Measurements from ENCODE around the gene MPHOSPH10.
"Not testable (repeated sequence)": the region's sequence is repeated elsewhere in the genome, so short reads cannot be mapped to it uniquely, and the experiment has no call there.

MPHOSPH10 gene

GRCh38 chr2:71122387-71123298 is 7.8 kb upstream of the MPHOSPH10 start:
- DNase-seq (ENCODE audit: low read depth) = no peak

- DNase-seq (ENCODE audit: low read depth) = no peak
Measured at GRCh38 chr2:71125506-71126294, 4.7 kb upstream of the MPHOSPH10 start.

DNA sequence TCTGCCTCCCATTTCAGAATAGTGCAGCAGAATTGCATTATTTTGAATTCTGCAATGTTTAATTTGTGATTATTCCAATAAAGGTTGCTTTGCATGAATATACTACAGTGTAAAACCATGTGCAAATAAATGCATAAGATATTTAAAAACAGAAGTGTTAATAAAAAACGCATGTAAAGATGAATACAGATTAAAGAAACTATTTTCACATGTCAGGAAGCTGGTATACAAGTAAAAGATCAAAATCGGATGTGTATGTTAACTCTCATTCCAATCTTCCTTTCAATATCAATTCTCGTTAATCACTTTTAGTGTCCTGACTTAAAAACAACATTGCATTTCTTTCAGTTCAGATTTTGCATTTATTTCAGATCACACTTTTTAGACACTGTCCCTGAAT is 3.5 kb upstream of the MPHOSPH10 start:
- DNase-seq (ENCODE audit: low read depth) = no peak

GRCh38 chr2:71129114-71129901 is 1.1 kb upstream of the MPHOSPH10 start:
- no peak for DNase-seq (ENCODE audit: low read depth)

DNA sequence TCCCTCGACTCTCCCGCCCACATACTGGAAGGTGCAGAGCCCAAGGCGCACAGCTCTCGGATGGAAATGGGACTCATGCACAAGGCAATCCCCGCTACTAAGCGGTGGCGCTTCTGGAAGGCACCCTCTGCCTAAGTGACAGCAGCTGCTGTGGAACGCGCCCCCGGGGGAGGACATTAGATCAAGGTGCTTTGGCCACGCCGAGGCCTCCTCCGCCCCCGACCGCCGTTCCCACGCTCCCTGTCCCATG is 607 bp upstream of the MPHOSPH10 start:
- peak; percentile 42 for DNase-seq (ENCODE audit: low read depth)

- no peak for DNase-seq (ENCODE audit: low read depth)
Measured at GRCh38 chr2:71130905-71131244, 441 bp downstream of the MPHOSPH10 start.

DNA sequence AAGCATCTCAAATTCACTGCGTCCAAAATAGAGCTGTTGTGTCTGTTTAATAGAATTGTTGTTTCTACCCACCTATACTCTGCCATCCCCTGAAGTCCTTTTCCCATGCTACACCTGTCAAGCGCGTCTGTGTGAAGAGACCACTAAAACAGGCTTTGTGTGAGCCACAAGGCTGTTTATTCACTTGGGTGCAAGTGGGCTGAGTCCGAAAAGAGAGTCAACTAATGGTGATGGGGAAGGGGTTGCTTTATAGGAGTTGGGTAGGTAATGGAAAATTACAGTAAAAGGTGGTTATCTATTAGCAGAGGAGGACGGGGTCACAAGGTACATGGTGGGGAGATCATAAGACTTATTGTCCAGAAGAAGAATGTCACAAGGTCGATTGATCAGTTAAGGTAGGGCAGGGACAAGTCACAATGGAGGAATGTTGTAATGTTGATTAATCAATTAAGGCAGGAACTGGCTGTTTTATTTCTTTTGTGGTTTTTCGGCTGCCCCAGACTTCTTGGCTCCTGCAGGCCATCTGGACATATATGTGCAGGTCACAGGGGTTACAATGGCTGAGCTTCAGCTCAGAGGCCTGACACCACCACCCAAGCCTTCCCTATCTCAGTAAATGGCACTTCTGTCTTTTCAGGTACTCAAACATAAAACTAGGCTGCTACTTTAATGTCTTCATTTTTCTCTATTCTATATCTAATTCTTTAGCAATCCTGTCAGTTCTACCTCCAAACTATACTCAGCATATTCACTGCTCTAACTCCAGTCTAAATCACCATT is 1.1 kb downstream of the MPHOSPH10 start:
- not testable (repeated sequence) for DNase-seq (ENCODE audit: low read depth)

DNA sequence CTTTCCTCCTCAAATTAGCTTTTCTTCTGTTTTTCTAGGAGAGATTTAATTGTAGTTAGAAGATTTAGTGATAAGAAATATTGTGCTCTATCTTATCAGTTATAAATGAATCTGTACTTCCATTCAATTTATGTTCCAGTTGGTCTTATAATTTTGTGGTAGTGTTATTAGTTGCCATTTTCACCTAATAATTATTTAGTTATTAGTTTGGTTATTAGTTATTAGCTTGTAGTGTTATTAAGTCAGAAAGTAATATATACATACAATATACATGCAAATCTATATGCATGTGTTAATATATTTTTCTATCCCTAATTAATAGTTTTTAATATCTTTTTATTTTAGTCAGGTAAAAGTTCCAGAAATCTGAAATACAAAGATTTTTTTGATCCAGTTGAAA is 3.2 kb downstream of the MPHOSPH10 start:
- DNase-seq (ENCODE audit: low read depth) = no peak

DNA sequence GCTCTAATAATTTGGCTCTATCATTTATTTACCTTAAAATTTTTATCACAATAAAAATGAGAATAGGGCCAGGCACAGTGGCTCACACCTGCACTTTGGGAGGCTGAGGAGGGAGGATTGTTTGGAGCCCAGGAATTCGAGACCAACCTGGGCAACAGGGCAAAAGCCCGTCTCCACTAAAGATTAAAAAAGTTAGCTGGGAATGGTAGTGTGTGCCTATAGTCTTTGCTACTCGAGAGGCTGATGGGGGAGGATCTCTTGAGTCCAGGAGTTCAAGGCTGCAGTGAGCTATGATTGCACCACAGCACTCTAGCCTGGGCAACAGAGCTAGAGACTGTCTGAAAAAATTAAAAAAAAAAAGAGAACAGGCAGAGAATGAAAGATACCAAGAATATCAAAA is 5.7 kb downstream of the MPHOSPH10 start:
- no peak for DNase-seq (ENCODE audit: low read depth)

GRCh38 chr2:71143782-71144181 is 13.3 kb downstream of the MPHOSPH10 start:
- no peak for DNase-seq (ENCODE audit: low read depth)

DNA sequence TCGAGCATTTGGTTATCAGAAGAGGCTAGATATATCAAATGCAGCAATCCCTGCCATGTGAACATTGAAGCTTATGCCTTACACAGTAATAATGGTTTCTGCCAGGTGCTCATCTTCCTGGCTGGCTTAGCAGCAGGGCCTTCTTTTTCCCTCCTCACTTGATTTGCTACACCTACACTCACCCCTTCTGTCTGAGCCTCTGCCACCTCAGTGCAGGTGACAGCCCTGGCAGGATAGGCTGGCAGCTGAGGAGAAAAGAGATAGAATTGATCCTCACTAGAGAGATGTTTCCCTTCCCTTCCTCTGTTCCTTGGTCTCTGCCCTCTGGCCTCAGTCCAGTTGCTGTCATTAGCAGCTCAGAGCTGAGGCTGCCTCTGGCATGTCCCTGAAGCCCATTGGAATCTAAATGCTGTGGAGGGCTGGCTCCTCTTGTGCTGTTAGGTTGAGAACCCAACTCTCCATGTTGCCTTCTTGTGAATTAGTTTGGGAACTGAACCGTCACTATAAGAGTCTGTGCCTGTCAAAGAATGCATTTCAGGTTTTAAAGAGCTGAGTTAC is 18.2 kb downstream of the MPHOSPH10 start:
- no peak for DNase-seq (ENCODE audit: low read depth)

DNA sequence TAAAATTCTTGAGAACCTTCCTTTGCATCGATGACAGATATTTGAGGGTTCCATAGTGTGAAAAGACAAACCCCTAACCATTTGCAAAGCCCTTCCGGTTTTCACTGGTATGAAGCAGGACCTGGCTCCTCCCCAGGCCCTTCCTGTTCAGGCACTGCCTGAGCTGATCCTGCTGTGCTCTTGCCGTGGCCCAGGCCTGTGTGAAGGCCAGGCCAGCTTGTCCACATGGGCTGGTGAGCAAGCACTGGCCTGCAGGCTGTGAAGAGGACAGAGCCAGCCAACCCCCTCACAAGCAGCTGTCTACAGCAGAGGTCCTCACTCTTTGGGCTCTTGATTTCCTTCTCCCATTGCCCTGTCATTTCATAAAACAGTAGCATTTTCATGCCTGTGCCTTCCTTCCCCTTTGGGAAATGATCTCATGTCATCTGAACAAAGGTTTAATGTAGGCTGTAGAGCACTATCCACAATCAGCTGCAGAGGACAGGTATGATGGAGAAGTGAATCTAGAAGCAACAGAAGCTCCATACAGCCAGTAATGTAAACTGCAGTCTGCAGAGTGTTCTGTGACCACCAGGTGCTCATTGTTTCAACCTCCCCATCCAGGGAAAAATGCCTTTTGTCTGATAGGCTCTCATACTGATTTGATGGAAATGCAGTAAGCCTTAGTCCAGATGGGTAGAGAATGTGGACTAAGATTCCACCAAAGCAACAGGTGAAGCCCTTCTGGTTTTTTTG is 19.8 kb downstream of the MPHOSPH10 start:
- DNase-seq (ENCODE audit: low read depth) = no peak

GRCh38 chr2:71151620-71152019 is 21.2 kb downstream of the MPHOSPH10 start:
- no peak for DNase-seq (ENCODE audit: low read depth)

DNA sequence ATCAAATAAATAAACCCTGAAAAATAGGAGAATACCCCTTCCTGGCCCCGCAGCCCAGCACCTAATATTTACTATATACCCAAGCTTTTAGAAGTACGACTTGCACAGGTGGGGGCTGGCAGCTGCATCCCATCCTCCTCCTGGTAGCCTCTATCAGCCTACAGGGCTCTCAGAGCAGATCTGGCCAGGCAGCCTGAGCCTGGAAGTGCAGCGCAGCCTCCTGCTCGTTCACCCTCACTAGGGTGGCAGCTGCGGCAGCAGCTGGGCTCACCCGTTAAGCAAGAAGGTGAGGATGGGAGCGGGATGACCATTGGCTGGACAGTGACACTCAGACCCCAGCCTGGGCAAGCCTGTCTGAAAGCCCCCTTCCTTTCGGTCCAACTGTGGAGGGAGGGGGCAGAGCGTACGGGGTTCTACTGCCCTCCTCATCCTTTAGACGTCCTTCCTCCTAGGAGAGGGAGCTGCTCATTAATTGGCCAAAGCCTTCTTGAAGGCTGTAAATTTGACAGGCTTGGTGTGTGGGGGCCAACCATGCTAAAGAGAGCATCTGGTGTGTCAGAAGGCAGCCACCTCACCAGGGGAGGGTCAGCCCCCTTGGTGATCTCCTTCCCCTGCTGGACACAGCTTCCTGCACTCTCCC is 23.3 kb downstream of the MPHOSPH10 start:
- DNase-seq (ENCODE audit: low read depth) = no peak

DNA sequence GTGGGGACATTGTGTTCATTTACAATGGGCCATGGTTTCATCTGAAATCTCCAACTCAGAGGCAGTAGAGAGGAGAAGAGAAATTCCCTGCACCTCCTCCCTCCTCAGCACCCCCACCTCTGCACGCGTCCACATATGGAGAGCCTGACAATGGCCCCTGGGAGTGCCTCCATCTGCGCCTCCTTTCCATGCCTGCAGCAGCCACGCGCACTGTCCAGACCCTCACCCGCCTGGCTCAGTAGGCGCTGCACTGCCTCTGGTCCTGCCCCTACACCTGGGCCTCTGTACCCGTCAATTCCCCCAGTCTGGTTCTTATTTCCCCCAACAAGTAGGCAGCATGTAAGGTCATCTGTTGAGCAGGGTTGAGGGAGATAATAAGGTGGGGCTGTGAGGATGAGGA is 23.8 kb downstream of the MPHOSPH10 start:
- DNase-seq (ENCODE audit: low read depth) = no peak

GRCh38 chr2:71154798-71155197 is 24.4 kb downstream of the MPHOSPH10 start:
- no peak for DNase-seq (ENCODE audit: low read depth)

DNA sequence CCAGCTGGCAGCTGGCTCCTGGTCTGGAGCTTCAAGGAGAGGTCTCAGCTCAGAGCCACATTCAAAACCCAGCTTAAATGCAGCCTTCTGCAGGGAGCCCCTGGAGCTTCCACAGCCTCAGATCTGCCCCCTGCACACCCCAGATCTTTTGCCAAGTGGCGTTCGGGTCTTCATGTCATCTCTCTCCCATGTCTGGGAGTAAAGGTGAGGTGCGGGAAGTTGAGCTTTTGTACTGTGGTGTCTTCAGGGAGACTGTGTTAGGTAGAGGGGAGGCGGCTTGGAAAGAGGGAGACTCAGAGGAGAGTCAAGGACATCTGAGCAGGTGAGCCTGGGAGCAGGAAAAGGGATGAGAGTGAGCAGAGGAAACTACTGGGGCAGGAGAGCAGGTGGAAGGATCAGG is 25.4 kb downstream of the MPHOSPH10 start:
- DNase-seq (ENCODE audit: low read depth) = no peak

DNA sequence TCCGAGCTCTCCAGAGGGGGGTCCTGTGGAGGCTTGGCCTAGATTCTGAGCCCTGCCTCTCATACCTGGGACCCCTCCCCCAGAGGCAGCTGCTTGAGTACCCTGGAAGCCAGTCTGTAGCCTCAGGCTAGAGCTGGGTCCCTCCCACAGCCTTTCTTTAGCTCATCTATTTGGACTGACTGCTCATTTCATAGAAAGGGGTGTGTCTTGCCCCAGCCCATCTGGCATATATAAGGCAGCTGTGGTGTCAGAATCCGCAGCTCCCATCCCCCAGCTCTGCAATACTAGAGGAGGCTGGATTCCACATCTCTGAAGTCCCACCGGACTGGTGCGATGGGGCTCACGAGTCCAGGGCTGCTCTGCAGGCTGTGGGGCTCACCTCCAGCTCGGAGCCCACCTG is 26.1 kb downstream of the MPHOSPH10 start:
- DNase-seq (ENCODE audit: low read depth) = no peak

GRCh38 chr2:71157124-71157793 is 26.8 kb downstream of the MPHOSPH10 start:
- no peak for DNase-seq (ENCODE audit: low read depth)

DNA sequence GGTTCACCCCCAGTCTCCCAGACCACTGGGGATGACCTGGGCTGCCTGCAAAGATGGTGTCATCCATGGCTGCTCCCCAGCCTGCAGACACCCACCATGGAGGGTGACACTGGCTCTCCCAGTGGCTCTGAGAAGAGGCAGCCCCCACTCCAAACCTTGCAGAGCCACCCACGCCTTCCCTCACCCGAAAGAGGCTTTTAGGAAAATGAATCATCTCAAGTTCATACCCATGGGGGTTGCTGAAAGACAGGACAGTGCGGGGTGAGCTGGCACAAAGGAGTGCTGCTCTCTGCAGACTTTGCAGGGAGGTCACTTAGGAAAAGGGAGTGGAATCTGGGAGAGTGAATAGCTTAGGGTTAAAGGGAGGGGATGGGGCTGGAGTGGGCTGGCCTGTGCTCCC is 36.4 kb downstream of the MPHOSPH10 start:
- no peak for DNase-seq (ENCODE audit: low read depth)

Measured in GM04504 (cell line).